Central memory CD4-positive, alpha-beta T cell (primary cell): ENCODE data around the gene RGS4.

Experiments
- DNase-seq: peaks from one replicate; pipeline ENCODE4 v3.0.0; 2022

The RGS4 gene

DNA sequence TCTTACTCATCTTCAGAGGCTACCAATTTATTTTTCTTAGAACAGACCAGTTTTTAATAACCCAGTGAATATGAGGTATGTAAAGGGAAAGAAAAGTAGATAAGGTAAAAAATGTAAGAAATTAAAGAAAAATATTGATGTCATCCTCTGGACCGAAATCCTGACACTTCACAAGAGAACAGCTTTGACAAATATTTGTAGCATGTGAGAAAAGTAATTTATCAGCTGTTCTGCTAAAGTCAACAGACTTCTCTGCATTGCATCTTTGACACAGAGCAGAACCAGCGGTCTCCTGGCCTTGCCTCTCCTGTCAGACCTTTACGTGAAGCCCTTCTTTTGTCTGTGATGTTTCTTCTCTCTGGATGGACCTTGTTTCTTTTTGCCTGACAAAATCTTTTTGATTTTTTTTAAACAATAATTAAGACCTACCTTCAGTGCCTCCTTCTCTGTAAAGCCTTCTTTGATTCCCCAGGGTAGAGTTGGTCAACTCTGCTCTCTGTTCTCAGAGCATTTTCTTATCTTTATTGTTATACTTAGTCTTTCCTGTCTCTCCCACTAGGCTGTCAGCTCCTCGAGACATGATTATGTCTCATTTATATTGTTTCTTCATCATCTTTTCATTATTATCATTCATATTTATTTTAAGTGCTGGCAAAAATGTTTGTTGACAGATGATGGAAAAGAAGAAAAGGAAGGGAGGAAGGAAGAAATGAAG is 35.4 kb downstream of the RGS4 start:
- DNase-seq, result no peak

DNA sequence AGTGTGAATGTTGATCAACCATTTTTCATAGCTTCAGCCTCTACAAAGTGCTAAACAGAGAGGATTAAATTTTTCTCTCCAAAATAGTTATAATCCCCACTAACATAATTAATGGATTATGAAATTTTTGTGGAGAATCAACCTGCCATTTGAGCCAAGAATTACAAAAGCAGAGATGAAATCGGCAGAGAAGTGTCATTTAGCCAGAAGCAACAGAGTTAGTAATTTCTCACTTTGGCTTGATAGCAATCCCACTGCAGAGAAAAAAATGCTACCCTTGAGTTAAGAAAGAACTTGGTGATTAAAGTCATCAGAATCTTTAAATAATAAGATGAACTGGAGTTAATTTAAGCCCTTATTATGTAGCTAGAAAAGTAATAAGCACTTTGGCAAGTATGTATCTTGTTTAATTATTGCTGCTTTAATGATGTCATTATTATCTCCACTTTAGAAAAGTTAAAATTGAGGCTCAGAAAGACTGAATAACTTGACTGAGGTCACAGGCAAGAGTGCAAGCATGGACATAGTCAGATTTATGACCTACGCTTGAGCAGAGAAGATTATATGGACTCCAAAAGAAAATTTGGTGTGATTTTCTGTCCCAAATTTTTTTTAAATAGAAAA is 37.3 kb downstream of the RGS4 start:
- no peak for DNase-seq

DNA sequence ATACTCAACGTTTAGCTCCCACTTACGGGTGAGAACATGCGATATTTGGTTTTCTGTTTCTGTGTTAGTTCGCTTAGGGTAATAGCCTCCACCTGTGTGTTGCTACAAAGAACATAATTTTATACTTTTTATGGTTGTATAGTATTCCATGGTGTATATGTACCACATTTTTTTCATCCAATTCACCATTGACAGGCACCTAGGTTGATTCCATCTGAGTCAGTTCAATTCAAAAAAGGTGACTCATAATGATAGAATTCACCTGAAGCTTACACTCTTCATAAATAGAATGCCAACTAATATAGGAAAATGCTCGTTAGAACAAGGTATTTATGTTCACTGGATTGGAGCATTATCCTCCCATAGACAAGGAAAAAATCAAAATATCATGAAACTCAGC is 38.5 kb downstream of the RGS4 start:
- DNase-seq, result no peak

DNA sequence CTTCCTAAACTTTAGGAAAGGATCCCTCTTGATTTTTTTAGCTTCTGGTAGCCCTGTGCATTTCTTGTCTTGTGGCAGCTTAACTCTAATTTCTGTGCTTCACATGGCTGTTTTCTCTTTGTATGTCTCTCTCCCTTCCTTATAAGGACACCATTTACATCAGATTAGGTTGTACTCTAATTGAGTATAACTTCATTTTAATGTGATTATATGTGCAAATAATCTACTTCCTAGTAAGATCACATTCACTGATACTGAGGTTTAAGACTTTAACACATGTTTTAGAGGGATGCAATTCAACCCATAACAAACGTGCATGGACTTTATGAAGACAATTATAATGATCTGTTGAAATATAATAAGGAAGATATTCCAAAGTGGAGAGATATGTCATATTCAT is 46.7 kb downstream of the RGS4 start:
- DNase-seq, result no peak

DNA sequence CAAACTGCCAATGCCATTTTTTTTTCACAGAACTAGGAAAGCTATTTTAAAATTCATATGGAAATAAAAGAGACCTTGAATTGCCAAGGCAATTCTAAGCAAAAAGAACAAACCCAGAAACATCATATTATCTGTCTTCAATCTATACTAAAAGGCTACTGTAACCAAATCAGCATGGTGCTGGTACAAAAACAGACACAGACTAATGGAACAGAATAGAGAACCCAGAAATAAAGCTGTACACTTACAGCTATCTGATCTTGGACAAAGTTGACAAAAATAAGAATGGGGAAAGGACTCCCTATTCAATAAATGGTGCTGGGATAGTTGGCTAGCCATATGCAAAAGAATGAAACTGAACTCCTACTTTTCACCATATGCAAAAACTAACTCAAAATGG is 50.5 kb downstream of the RGS4 start:
- no peak for DNase-seq

DNA sequence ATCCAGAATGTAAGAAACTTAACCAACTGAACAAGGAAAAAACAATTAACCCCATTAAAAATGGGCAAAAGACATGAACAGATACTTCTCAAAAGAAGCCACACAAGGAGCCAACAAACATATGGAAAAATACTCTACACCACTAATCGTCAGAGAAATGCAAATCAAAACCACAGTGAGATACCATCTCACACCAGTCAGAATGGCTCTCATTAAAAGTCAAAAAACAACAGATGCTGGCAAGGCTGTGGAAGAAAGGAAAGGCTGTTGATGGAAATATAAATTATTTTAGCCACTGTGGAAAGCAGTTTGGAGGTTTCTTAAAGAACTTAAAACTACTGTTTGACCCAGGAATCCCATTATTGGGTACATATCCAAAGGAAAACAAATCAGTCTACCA is 51.2 kb downstream of the RGS4 start:
- no peak for DNase-seq

DNA sequence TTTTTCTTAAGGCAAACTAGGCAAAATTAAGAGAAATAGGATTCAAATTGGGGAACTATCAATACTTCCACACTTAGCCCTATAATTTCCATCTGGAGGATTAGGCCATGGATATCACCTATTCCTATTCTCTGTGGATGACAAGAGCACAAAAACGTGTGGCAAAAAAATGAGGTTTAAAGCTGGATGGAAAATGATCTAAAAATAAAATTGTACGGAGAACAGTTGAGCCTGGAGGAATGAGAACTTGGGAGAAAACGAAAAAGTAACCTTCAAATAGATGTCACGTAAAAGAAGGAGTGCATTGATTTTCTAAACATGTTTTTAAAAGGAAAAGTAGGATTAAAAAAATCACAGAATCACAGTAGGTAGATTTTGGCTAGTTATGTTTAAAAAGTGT is 55.7 kb downstream of the RGS4 start:
- DNase-seq, result no peak
